Measurements from ENCODE around the gene MIGA2.

MIGA2 gene

GRCh38 chr9:129078691-129079503 is 42.5 kb downstream of the MIGA2 start:
- no peak overlapping the region for H3K4me3 ChIP-seq (ENCODE audit: low read depth in 1 of 2, low read length in 2 of 2)
- peak overlapping the region; percentile 29 for H3K27ac ChIP-seq (ENCODE audit: low read length)
- H3K27me3 ChIP-seq (ENCODE audit: low read depth, low read length) = no peaks in the 10 kb centered on the region
- H3K9me3 ChIP-seq (ENCODE audit: control insufficient read depth in 1 of 2, low read length in 2 of 2) = no peaks in the 10 kb centered on the region
- H3K36me3 ChIP-seq (ENCODE audit: control insufficient read depth in 1 of 2, insufficient read depth in 2 of 2, low read length in 2 of 2) = no peaks in the 10 kb centered on the region
- peaks cover 5 to 21% of the 10 kb centered on the region in 2 donors for H3K4me1 ChIP-seq (ENCODE audit: control insufficient read depth in 1 of 2, insufficient read depth in 2 of 2, low read length in 2 of 2)

- Histone ChIP-seq H3K4me3 (ENCODE audit: low read depth in 1 of 2, low read length in 2 of 2) (peak overlapping the region; percentile 84 to 92), H3K9me3 (ENCODE audit: control insufficient read depth in 1 of 2, low read length in 2 of 2) (no peaks in the 10 kb centered on the region), H3K4me1 (ENCODE audit: control insufficient read depth in 1 of 2, insufficient read depth in 2 of 2, low read length in 2 of 2) (peaks cover 5 to 21% of the 10 kb centered on the region in 2 donors), H3K36me3 (ENCODE audit: control insufficient read depth in 1 of 2, insufficient read depth in 2 of 2, low read length in 2 of 2) (peaks cover 0 to 1% of the 10 kb centered on the region in 2 donors), H3K27ac (ENCODE audit: low read length) (no peak overlapping the region), H3K27me3 (ENCODE audit: low read depth, low read length) (no peaks in the 10 kb centered on the region)
These were observed 43.4 kb downstream of the MIGA2 start for GRCh38 chr9:129079829-129080228.

GRCh38 chr9:129080298-129080600 is 43.8 kb downstream of the MIGA2 start:
- Histone ChIP-seq H3K27me3 (ENCODE audit: low read depth, low read length) (no peaks in the 10 kb centered on the region), H3K27ac (ENCODE audit: low read length) (no peak overlapping the region), H3K4me1 (ENCODE audit: control insufficient read depth in 1 of 2, insufficient read depth in 2 of 2, low read length in 2 of 2) (peaks cover 5 to 21% of the 10 kb centered on the region in 2 donors), H3K9me3 (ENCODE audit: control insufficient read depth in 1 of 2, low read length in 2 of 2) (no peaks in the 10 kb centered on the region), H3K4me3 (ENCODE audit: low read depth in 1 of 2, low read length in 2 of 2) (peak overlapping the region; percentile 84 to 92), H3K36me3 (ENCODE audit: control insufficient read depth in 1 of 2, insufficient read depth in 2 of 2, low read length in 2 of 2) (peaks cover 1 to 6% of the 10 kb centered on the region in 2 donors)

GRCh38 chr9:129080601-129081387 is 44.4 kb downstream of the MIGA2 start, which contains the start of gene DOLPP1:
DOLPP1 (plus strand) TSS chr9:129081111; CDS start chr9:129081132, 21 bp downstream.
- Histone ChIP-seq H3K4me3 (ENCODE audit: low read depth in 1 of 2, low read length in 2 of 2) (peak within 1 kb of the TSS; percentile 84 to 92), H3K27me3 (ENCODE audit: low read depth, low read length) (no peaks in the 10 kb centered on the region), H3K27ac (ENCODE audit: low read length) (peak within 1 kb of the TSS; percentile 51), H3K4me1 (ENCODE audit: control insufficient read depth in 1 of 2, insufficient read depth in 2 of 2, low read length in 2 of 2) (peaks cover 5 to 21% of the 10 kb centered on the region in 2 donors), H3K36me3 (ENCODE audit: control insufficient read depth in 1 of 2, insufficient read depth in 2 of 2, low read length in 2 of 2) (peaks cover 7 to 11% of the 10 kb centered on the region in 2 donors), H3K9me3 (ENCODE audit: control insufficient read depth in 1 of 2, low read length in 2 of 2) (no peaks in the 10 kb centered on the region)

GRCh38 chr9:129081388-129081904 is 45.0 kb downstream of the MIGA2 start:
- peak overlapping the region; percentile 51 for H3K27ac ChIP-seq (ENCODE audit: low read length)
- H3K4me1 ChIP-seq (ENCODE audit: control insufficient read depth in 1 of 2, insufficient read depth in 2 of 2, low read length in 2 of 2) = peaks cover 5 to 21% of the 10 kb centered on the region in 2 donors

GRCh38 chr9:129084087-129084486 is 47.7 kb downstream of the MIGA2 start:
- peaks cover 5 to 21% of the 10 kb centered on the region in 2 donors for H3K4me1 ChIP-seq (ENCODE audit: control insufficient read depth in 1 of 2, insufficient read depth in 2 of 2, low read length in 2 of 2)
- H3K9me3 ChIP-seq (ENCODE audit: control insufficient read depth in 1 of 2, low read length in 2 of 2) = no peaks in the 10 kb centered on the region
- no peaks in the 10 kb centered on the region for H3K27me3 ChIP-seq (ENCODE audit: low read depth, low read length)
- H3K36me3 ChIP-seq (ENCODE audit: control insufficient read depth in 1 of 2, insufficient read depth in 2 of 2, low read length in 2 of 2) = peaks cover 15 to 29% of the 10 kb centered on the region in 2 donors
- no peak overlapping the region for H3K4me3 ChIP-seq (ENCODE audit: low read depth in 1 of 2, low read length in 2 of 2)
- no peak overlapping the region for H3K27ac ChIP-seq (ENCODE audit: low read length)

More at GRCh38 chr9:129081388-129081904, 45.0 kb downstream of the MIGA2 start:
- H3K36me3 ChIP-seq (ENCODE audit: control insufficient read depth in 1 of 2, insufficient read depth in 2 of 2, low read length in 2 of 2) = peaks cover 13 to 18% of the 10 kb centered on the region in 2 donors
- no peaks in the 10 kb centered on the region for H3K27me3 ChIP-seq (ENCODE audit: low read depth, low read length)
- peak overlapping the region; percentile 76 to 92 for H3K4me3 ChIP-seq (ENCODE audit: low read depth in 1 of 2, low read length in 2 of 2)
- no peaks in the 10 kb centered on the region for H3K9me3 ChIP-seq (ENCODE audit: control insufficient read depth in 1 of 2, low read length in 2 of 2)

GRCh38 chr9:129089246-129089645 is 52.8 kb downstream of the MIGA2 start:
- H3K4me3 ChIP-seq (ENCODE audit: low read depth in 1 of 2, low read length in 2 of 2) = no peak overlapping the region
- no peaks in the 10 kb centered on the region for H3K27me3 ChIP-seq (ENCODE audit: low read depth, low read length)
- no peak overlapping the region for H3K27ac ChIP-seq (ENCODE audit: low read length)
- no peaks in the 10 kb centered on the region for H3K9me3 ChIP-seq (ENCODE audit: control insufficient read depth in 1 of 2, low read length in 2 of 2)
- no peaks in the 10 kb centered on the region for H3K4me1 ChIP-seq (ENCODE audit: control insufficient read depth in 1 of 2, insufficient read depth in 2 of 2, low read length in 2 of 2)
- peaks cover 23 to 43% of the 10 kb centered on the region in 2 donors for H3K36me3 ChIP-seq (ENCODE audit: control insufficient read depth in 1 of 2, insufficient read depth in 2 of 2, low read length in 2 of 2)

- Histone ChIP-seq H3K36me3 (ENCODE audit: control insufficient read depth in 1 of 2, insufficient read depth in 2 of 2, low read length in 2 of 2) (peaks cover 12 to 54% of the 10 kb centered on the region in 2 donors), H3K27me3 (ENCODE audit: low read depth, low read length) (no peaks in the 10 kb centered on the region), H3K4me1 (ENCODE audit: control insufficient read depth in 1 of 2, insufficient read depth in 2 of 2, low read length in 2 of 2) (no peaks in the 10 kb centered on the region), H3K27ac (ENCODE audit: low read length) (no peak overlapping the region), H3K4me3 (ENCODE audit: low read depth in 1 of 2, low read length in 2 of 2) (no peak overlapping the region), H3K9me3 (ENCODE audit: control insufficient read depth in 1 of 2, low read length in 2 of 2) (no peaks in the 10 kb centered on the region)
These were observed 57.4 kb downstream of the MIGA2 start for GRCh38 chr9:129093602-129094386.

GRCh38 chr9:129094387-129095169 is 58.2 kb downstream of the MIGA2 start:
- Histone ChIP-seq H3K9me3 (ENCODE audit: control insufficient read depth in 1 of 2, low read length in 2 of 2) (no peaks in the 10 kb centered on the region), H3K27ac (ENCODE audit: low read length) (no peak overlapping the region), H3K4me3 (ENCODE audit: low read depth in 1 of 2, low read length in 2 of 2) (no peak overlapping the region), H3K4me1 (ENCODE audit: control insufficient read depth in 1 of 2, insufficient read depth in 2 of 2, low read length in 2 of 2) (no peaks in the 10 kb centered on the region), H3K27me3 (ENCODE audit: low read depth, low read length) (no peaks in the 10 kb centered on the region), H3K36me3 (ENCODE audit: control insufficient read depth in 1 of 2, insufficient read depth in 2 of 2, low read length in 2 of 2) (peaks cover 9 to 46% of the 10 kb centered on the region in 2 donors)

GRCh38 chr9:129095170-129095667 is 58.8 kb downstream of the MIGA2 start:
- Histone ChIP-seq H3K36me3 (ENCODE audit: control insufficient read depth in 1 of 2, insufficient read depth in 2 of 2, low read length in 2 of 2) (peaks cover 4 to 40% of the 10 kb centered on the region in 2 donors), H3K4me3 (ENCODE audit: low read depth in 1 of 2, low read length in 2 of 2) (no peak overlapping the region), H3K4me1 (ENCODE audit: control insufficient read depth in 1 of 2, insufficient read depth in 2 of 2, low read length in 2 of 2) (no peaks in the 10 kb centered on the region), H3K27me3 (ENCODE audit: low read depth, low read length) (no peaks in the 10 kb centered on the region), H3K27ac (ENCODE audit: low read length) (no peak overlapping the region), H3K9me3 (ENCODE audit: control insufficient read depth in 1 of 2, low read length in 2 of 2) (no peaks in the 10 kb centered on the region)
